HG03575 (cell line): ENCODE data around the gene MYH9.

Experiments used
- ATAC-seq: cut with Tn5 transposase; IDR thresholded peaks from one replicate; pipeline ENCODE4 v1.9.1; 2021; ENCODE audit not compliant: unreplicated experiment, insufficient number of reproducible peaks, low FRiP score; ENCODE audit errors: extremely low read depth

The MYH9 gene

DNA sequence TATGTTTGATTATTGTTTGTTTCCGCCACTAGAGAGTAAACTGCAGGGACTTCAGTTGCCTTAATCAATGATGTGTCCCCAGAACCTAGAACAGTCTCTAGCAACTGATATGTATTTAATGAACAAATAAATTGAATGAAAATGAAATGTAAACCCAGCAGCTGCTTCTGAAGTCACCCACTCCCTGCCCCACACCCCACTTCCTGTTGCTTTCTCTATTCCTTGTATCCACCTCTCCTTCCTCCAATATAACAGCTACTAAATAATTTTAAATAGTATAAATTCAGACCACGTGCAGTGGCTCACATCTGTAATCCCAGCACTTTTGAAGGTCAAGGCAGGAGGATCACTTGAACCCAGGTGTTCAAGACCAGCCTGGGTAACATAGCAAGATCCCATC lies 15.8 kb downstream of the MYH9 start:
- ATAC-seq, result no peak

DNA sequence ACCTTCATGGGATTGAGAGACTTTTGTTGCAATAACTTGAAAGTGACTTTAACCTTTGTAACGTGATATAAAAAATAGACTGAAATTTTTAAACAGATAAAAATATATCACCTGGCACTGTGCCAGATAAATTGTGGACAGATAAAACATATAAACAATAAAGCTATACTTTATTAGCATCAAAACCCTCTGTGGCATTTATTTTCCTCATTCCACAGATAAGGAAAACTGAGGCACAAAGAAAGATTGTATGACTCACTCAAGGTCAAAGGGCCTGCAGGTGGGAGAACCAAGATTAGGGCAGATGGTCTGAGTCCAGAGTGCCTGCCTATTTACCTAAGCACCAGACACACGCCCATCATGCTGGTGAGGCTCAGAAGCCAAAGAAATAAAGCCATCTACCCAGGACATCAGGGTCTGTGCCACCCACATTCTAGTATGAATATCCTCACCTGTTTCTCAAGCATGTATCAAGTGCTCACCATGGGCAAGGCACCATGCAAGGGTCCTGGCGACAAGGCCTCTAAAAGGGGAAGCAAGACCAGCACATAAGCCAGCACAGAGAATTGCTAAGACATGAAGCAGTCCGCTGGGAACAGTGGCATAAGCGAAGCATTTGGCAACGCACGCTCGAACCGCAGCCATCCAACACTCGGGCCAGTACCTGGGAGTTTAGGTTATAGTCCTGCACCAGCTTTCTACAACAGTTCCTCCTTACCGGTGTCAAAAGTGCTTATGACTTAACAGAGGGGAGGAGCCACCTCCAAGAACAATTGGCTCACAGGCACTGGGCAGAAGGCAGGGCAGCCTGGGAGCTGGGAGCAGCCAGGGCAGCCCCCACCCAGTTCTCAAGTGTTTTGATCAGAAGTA lies 17.6 kb downstream of the MYH9 start:
- no peak for ATAC-seq

DNA sequence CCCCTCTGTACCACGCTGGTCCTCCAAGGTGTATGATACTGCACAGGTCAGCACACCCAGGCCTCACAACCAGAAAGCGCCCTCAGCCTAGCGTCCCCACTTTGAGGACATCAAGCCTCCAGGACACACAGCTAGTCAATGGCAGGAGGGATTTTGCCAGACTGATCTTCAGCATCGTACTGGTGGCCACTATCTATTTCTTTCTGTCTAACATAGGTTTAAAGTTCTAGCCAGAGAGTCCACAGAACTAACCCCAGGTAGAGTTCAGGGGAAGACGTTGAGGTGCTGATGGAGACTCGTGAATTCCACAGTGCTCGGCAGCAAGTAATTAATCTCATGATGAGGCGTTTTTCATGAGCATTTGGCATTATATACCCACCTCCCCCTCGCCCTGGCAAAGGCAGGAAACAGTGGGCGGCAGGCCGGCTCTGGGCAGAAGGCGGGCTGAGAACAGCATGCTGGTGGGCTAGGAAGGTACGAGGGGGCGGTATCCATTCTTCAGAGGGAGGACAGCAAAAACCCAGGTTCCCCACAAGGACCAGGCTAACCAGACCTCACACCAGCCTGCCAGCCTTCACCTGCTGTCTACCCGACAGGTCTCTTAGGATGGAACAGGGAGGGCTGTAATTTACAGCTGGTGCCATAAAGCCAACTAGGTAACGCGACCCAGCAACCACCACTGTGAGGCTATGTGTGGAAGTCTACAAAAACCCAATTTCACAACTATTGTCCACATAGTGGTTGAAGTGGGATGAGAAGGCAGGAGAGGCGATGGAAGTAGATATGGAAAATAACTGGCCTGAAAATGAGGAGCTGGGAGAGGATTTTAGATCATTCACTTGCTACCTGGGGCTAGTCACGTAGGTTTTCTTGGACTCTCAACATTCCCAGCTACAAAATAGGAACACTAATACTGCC lies 18.5 kb downstream of the MYH9 start:
- ATAC-seq, result no peak

DNA sequence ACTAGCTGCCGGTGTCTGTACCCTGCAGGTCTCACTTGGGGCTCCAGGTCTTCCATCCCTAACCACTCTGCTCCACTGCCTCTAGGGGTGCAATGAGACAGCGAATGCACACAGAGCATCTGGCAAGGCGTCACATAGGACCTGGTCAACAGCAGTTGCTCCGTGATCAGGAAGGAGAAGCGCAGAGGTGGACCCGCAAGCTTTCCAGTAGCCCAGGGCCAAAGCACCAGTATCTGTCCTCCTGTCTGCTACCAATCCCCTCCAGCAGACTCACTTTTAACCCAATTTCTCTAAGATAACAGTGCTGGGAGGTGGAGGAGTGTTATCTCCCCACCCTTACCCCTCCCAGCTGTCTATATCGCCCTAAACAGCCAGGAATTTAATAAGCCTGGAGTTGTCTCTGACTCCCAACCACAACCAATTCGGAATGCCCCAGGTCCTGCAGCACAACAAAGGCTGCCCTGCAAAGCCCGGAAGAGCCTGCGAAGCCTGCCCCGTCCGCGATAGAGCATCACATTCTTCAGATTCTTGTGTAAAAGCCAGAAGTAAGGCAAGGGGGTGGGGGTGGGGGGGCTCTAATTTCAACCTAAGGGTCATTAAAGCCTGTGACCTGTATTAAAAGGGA lies 19.3 kb downstream of the MYH9 start:
- ATAC-seq, result no peak

DNA sequence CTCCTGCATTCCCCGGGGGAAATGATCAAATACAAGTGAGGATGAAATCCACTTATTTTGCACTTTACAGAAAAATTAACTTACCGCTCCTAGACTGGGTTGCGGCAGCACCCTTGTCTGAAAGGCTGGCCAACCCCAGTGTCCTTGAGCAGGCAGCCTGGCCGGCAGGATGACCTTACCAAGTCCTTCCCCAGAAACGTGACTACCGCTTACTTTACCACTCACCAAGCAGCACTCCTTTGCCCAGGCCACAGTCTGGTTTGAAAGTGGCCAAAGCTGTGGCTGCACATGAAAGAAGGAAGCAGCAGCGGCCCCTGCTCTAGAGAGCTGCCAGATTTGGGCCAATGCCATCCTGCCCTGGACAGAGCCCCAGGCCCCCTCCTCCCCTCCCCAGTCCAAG lies 20.3 kb downstream of the MYH9 start:
- no peak for ATAC-seq

DNA sequence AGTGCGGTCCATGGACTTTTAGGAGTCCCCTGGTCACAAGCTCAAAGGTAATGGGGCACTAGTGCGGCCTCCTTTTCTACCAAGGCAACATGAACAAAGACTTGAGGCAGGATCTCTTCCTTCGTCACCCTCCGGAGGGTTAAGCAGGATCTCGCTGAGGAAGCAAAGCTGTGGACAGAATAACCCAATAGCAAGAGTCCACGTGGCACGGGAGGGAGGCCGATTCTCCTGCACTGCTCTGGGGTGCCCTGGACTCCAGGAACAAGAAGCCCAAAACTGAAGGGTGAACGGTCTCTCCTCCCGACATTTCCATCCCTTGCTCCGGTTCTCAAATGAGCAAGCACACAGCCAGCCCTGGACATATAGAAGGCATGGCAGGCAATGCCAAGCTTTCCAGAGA lies 20.7 kb downstream of the MYH9 start:
- no peak for ATAC-seq

DNA sequence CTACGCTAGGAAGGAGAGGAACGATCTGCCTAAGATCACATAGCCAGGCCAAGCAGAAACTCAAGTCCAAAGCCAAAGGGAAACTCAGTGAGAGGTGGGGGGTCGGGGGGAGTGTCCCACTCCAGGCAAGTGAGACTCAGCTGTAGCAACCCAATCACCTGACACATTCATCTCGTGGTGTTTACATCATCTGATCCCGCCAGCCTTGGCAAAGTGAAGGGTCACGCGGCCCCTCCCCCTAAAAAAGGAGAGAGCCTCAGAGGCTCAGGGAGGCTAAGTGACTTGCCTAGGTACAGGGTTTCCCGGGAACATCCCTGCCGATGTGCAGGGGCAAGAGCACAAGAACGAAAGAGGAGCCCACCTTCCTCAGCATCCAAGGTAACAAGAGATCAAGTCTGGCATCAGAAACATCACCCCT lies 21.5 kb downstream of the MYH9 start:
- ATAC-seq, result no peak

DNA sequence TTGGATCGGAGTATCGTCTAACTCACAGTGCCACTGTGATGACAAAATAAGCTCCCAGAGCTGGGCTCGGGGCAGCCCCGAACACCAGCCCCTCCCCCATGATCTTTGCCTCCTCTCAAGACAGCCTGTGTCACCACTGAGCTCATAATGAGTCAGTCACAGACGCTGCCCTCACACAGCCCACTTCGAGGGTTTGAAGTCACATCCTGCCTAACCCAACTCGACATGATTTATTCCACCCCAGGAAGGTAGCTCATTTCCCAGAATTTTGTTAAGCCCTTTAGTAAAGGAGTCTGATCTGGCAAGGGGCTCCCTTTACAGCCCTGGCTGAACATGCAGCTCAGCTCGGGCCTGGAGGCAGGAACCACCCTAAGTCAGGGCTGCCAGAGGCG lies 22.8 kb downstream of the MYH9 start:
- ATAC-seq, result no peak

DNA sequence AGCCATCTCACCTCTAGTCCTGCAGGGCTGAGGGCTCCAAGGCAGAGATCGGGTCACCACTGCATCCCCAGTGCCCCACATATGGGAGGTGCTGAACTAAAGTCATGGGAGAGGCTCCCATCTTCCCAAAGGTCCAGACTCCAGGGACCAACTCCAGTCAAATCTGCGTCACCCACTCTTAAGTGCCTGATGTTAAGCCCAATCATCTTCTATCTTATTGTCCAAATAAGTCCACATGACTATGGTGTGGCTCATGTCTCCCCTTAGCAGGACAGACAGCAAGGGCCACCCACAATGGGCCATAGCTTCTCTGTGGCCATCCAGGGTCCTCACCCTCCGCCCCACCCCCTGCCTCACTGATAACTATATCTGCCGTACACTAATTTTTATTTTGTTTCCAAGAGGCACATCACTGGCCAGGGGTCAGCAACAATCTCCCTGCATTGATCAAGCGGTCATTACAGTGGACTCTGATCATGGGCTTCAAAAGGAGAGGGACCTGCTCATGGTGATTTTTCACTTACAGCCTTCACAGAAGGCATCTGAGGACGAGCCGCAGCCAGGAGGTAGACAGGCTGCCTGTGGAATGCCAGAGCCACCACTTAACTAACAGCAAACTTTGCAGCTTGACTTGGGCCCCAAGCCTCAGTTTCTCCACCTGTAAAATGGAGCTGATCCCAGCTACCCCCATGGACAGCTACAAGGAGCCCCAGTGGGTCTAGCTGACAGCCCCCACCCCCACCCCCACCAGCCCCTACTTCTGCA lies 23.3 kb downstream of the MYH9 start:
- ATAC-seq, result no peak

DNA sequence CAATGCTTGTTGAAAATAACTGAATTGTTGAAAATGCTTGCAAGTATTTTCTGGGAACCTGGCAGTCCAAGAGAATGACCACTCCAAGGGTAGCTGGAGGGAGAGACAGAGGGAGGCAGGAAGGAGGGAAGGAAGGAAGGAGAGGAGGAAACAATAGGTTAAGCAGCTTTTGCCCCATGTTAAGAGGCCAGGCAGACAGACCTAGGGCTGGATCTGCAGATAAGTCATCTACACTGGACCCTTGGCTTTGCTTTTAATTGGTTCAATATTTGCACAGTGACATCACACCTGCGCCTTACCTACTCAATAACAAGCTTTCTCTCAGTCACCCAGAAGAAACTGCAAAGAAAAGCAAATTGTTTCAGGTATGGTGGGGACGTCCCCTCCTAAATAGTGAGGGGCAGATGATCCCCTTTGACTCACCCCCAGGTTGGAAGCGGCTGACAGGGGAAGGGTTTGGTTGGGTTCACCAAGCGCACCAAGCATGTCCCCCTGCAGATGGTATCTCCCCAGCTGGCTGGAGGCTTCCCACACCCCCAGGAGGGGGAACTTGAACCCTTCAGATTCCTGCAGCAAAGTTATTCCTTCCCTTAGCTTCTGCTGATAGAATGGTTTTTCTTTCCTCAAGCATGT lies 24.3 kb downstream of the MYH9 start:
- ATAC-seq, result no peak

DNA sequence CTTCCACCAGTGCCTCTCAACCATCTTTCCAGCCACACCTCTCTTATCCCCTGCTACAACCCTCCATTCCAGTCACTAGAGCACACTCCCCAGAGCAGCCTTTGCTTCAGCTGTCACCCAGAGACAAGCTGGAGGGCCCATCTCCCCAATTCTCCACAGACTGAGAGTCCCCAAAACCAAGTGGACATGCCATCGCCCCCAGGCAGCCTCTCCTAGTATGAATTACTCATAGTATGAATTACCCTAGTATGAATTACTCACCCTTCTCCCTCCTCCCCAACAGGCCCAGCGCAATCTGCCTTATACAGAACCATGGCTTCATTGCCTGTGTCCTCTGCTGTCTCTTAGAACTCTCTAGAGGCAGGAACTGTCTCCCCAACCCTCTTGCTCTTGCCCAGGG lies 24.8 kb downstream of the MYH9 start:
- no peak for ATAC-seq

DNA sequence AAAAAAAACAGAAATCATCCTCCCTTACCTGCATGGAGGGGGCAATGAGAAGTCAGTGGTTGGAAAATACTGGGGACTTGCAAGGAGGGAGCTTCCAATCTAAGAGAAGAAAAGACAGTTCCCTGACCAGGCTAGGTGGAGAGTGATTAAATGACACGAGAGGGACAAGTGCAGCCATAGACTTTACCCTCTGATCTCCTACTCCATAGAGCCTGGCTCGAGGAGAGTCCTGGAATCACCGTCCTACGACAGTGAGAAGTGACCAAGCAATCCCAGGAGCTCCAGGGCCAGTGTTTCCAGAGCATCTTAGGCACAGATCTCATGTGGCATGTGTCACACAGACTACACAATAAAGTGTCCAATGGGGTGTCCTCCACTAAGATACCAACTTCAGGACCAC lies 25.7 kb downstream of the MYH9 start:
- ATAC-seq, result no peak

DNA sequence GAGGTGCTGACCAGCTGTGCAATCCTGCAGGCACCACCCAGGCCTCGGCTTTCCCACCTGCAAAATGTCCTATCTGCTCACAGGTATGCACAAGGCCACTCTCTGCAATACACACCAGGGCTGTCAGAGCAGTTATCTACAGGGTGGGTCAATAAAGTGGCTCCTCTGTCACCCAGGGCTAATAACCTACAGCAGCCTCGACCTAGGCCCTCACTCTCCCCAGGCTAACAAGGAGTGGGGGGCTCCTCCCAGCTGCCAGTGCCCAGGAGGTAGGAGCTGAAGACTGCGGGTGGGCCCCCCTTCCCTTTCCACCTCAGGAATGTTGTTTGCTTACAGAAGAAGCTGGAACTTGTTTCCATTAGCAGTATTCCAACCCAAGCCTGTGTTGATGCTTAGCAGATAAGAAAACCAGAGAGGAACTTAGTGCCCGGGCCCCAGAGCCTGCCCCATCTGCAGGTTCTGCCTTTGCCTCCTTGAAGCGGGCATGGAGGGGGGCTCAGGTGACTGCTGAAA lies 26.8 kb downstream of the MYH9 start:
- no peak for ATAC-seq

DNA sequence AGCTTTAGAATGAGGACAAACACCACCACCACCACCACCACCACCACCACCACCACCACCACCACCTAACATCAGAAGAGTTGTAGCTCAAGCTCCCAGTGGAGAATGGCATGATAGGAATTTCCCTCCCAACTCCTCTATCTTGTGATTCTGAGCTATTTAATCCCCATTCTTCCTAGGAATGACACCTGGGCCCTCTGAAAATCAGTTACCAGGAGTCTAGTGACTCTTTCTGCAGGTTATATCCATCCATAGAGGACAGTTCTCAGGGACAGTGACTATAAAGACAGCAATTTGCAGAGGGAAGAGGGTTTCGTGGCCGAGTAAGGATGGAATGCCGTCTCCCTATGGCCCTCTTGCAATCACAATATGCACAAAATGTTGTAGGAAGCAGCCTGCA lies 27.8 kb downstream of the MYH9 start:
- no peak for ATAC-seq

DNA sequence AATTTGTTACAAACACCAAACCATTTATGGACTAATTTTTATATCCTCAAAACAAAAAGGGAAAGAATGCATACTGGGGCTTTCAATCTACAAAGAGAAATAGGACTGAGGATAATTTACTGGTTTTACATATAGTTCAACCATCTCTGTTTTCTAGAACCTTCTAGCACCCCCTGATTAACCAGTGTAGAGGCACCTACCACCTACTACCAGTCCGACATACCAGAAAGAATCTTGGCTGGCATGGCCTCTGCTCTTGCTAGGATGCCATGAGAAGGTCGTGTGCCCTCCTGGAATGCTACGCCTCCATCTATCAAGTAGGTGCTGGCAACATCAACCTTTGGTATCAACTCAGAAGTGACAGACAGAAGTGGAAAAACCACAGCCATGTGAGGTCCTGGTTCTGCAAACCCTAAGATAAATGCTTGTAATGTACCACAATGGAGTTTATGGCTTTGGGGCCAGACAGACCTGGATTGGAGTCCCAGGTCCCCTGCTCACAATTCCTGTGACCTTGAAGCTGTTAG lies 28.2 kb downstream of the MYH9 start:
- ATAC-seq, result no peak

DNA sequence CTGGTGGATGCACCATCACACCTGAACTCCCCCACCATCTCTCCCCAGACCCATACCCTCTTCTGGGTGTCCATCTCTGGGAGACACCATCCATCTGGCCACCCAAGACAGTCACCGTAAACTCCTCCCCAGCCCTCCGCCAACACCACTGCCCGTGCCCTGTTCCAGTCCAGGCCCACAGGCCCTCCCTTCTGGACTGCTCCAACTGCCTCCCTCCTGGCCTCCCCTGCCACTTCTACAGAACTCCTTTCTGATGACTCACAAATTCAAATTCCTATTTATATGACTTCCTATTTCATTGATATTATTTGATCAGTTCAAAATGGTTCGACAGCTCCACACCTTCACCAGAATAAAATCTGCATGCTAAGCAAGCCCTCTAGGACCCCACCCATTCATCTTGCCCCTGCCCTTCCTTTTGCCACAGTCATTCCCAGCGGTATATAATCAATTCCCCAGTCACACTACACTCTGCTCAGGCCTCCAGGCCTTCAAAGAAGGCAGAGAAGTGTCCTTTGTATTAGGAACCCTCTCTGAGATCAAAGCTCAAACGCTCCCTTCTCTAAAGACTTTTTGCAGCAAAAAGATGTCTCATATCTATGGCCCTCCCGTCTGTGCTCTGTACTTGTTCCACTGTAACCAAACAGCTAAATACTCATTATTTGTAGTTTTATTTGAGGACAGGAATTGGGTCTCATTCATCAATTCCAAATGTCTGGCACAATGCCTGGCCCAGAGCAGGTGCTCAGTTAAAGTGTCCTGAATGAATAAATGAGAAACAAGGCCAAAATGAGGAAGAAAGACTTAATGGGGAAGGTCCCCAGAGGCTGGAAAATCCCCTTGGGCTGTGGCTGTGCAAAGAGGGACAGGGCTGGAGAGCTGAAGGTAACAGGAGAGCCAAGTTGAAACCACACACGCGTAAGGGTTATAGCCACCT lies 29.0 kb downstream of the MYH9 start:
- ATAC-seq, result no peak
